Tibial artery (tissue), 4 donors: Measurements from ENCODE around the gene SLC39A6.
"Not testable (repeated sequence)": the region's sequence is repeated elsewhere in the genome, so short reads cannot be mapped to it uniquely, and the experiment has no call there.

Source experiments
- DNase-seq, 2 donors: peaks; one replicate each; pipeline ENCODE4 v3.0.0-alpha.2; 2019
- H3K27ac ChIP-seq, 2 donors: fragments of 200-600 bp; sonication (generic) in 1 of 2; 1 replicate in 1 of 2; 2 replicates in 1 of 2; pipeline ENCODE4 v1.5.1; 2018 to 2019; ENCODE audit warnings: mild to moderate bottlenecking in 1 of 2
- H3K27me3 ChIP-seq, 2 donors: fragments of 200-600 bp; sonication (generic) in 1 of 2; one replicate each; pipeline versions ENCODE4 v1.5.1 to v1.6.0; 2016 to 2019
- H3K36me3 ChIP-seq, 3 donors: fragments of 200-600 bp; sonication (generic) in 2 of 3; one replicate each; pipeline ENCODE4 v1.5.1; 2016 to 2019; ENCODE audit warnings: mild to moderate bottlenecking in 2 of 3
- H3K4me1 ChIP-seq, 4 donors: fragments of 200-600 bp; sonication (generic) in 2 of 4; 1 replicate in 3 of 4; 2 replicates in 1 of 4; pipeline ENCODE4 v1.5.1; 2016 to 2019
- H3K4me3 ChIP-seq, 2 donors: fragments of 200-600 bp; sonication (generic) in 1 of 2; 1 replicate in 1 of 2; 2 replicates in 1 of 2; pipeline ENCODE4 v1.5.1; 2018 to 2019; ENCODE audit warnings: mild to moderate bottlenecking in 2 of 2
- H3K9me3 ChIP-seq, 3 donors: fragments of 200-600 bp; sonication (generic) in 1 of 3; one replicate each; pipeline ENCODE4 v1.5.1; 2016 to 2019
- CTCF ChIP-seq, 2 experiments: fragments of 200-600 bp in 1 of 2; fragments of 450-650 bp in 1 of 2; IDR thresholded peaks; one replicate each; pipeline ENCODE4 v1.5.1; 2017 to 2019; ENCODE audit warnings: antibody characterized with exemption in 2 of 2, mild to moderate bottlenecking in 1 of 2, moderate library complexity in 1 of 2
- intact Hi-C: fragments of 100-400 bp; cut with DNase I; formaldehyde crosslinking; loops from one replicate; pipeline ENCODE4 v1.15.0; 2023; ENCODE audit warnings: low total_unique reads

Gene SLC39A6

GRCh38 chr18:36096955-36097354 lies 32.2 kb downstream of the SLC39A6 start:
- no peak overlapping the region for H3K27ac ChIP-seq
- H3K36me3 ChIP-seq = no peaks in the 10 kb centered on the region
- intact Hi-C loops = loop anchor here (2.0 kb wide), 1 partner anchor 188 kb away; no protein-coding TSS in a partner anchor
- H3K4me3 ChIP-seq = no peak overlapping the region
- no peak for TF ChIP-seq CTCF (IDR thresholded peaks at IDR 0.05)
- no peaks in the 10 kb centered on the region for H3K4me1 ChIP-seq
- no peak for DNase-seq
- H3K9me3 ChIP-seq = peaks cover 0 to 3% (median 0%) of the 10 kb centered on the region in 3 donors
- peaks cover 0 to 3% of the 10 kb centered on the region in 2 donors for H3K27me3 ChIP-seq

GRCh38 chr18:36095936-36096519 lies 33.1 kb downstream of the SLC39A6 start:
- Histone ChIP-seq H3K27ac (no peak overlapping the region), H3K36me3 (no peaks in the 10 kb centered on the region), H3K4me1 (no peaks in the 10 kb centered on the region), H3K9me3 (no peaks in the 10 kb centered on the region), H3K27me3 (peaks cover 0 to under 1% of the 10 kb centered on the region in 2 donors), H3K4me3 (no peak overlapping the region)
- intact Hi-C loops = loop anchor here (2.0 kb wide), 1 partner anchor 189 kb away; no protein-coding TSS in a partner anchor
- TF ChIP-seq CTCF (IDR thresholded peaks at IDR 0.05) = peak; percentile 37 to 60
- DNase-seq = no peak

- intact Hi-C loops = no loop called here
- TF ChIP-seq CTCF (IDR thresholded peaks at IDR 0.05) = no peak
Observed at GRCh38 chr18:36094431-36094830, 34.7 kb downstream of the SLC39A6 start.

GRCh38 chr18:36092116-36092515 lies 37.0 kb downstream of the SLC39A6 start:
- H3K27ac ChIP-seq, H3K27me3 ChIP-seq, DNase-seq, H3K4me1 ChIP-seq, H3K4me3 ChIP-seq, H3K9me3 ChIP-seq, H3K36me3 ChIP-seq, intact Hi-C loops: not testable (repeated sequence)

More at GRCh38 chr18:36094431-36094830, 34.7 kb downstream of the SLC39A6 start:
- Histone ChIP-seq H3K27ac (no peak overlapping the region), H3K4me1 (no peaks in the 10 kb centered on the region), H3K4me3 (no peak overlapping the region), H3K27me3 (no peaks in the 10 kb centered on the region), H3K9me3 (no peaks in the 10 kb centered on the region), H3K36me3 (no peaks in the 10 kb centered on the region)
- no peak for DNase-seq

- no peak overlapping the region for H3K27ac ChIP-seq
- H3K4me3 ChIP-seq = no peak overlapping the region
- intact Hi-C loops = no loop called here
Observed at GRCh38 chr18:36089001-36089400, 40.1 kb downstream of the SLC39A6 start.

More at GRCh38 chr18:36089001-36089400, 40.1 kb downstream of the SLC39A6 start:
- Histone ChIP-seq H3K27me3 (peaks cover 0 to 5% of the 10 kb centered on the region in 2 donors), H3K4me1 (no peaks in the 10 kb centered on the region), H3K9me3 (no peaks in the 10 kb centered on the region), H3K36me3 (no peaks in the 10 kb centered on the region)
- TF ChIP-seq CTCF (IDR thresholded peaks at IDR 0.05) = no peak
- no peak for DNase-seq
